K562 (cell line): ENCODE measurements around the gene FAM227A. TPM values are rescaled to one million over a fixed set of nuclear protein-coding genes. Genes with fewer than 3 reads are reported as not detected.

Source experiments
- ATAC-seq: fragments of 200-7000 bp; cut with Tn5 transposase; 3 replicates; pipeline ENCODE4 v1.9.1; 2020; ENCODE audit warnings: moderate library complexity
- BruUV-seq: library from RNA; stranded (reverse); fragments of 400-500 nt; replicated peaks from 2 replicates; lab custom pipeline; 2021; lab: Mats Ljungman, UMichigan
- CTCF ChIA-PET: fragments of 300-600 bp; formaldehyde crosslinking; extraction: SDS; loops from one replicate; lab custom pipeline; 2021; ENCODE audit warnings: low intra/inter-chr PET ratio; lab: Yijun Ruan, JAX
- POLR2A ChIA-PET: fragments of 300-600, 350-650 bp; sonication (Branson Sonifier 250); formaldehyde crosslinking; extraction: SDS; loops from one replicate; lab custom pipeline; 2021; ENCODE audit warnings: antibody characterized with exemption, inconsistent platforms; lab: Yijun Ruan, JAX
- DNase-seq, 4 experiments: peaks; one replicate each; pipeline versions ENCODE4 v3.0.0 to v3.0.0-alpha.2; 2011 to 2018; ENCODE audit warnings: low spot score in 3 of 4, mixed read lengths in 3 of 4; ENCODE audit errors: extremely low read depth in 1 of 4
- FAIRE-seq: peaks from 2 replicates; lab custom pipeline; 2011; peaks lifted over from hg19 to GRCh38; lab: Jason Lieb, UNC
- H2AFZ ChIP-seq: 2 replicates; pipeline ENCODE4 v1.6.0; 2011; ENCODE audit warnings: low read depth, low read length, control low read depth, inconsistent platforms
- H3K27ac ChIP-seq: fragments of 200-600 bp; 3 replicates; pipeline ENCODE4 v1.8.0; 2011; ENCODE audit warnings: low read depth, mild to moderate bottlenecking, control low read depth, inconsistent platforms, low read length, moderate library complexity, mixed read lengths; ENCODE audit errors: extremely low read depth
- H3K27me3 ChIP-seq, 2 experiments: fragments of 300-600 bp in 1 of 2; 2 replicates in 1 of 2; 3 replicates in 1 of 2; pipeline versions ENCODE4 v1.6.0 to v1.8.0; 2011; ENCODE audit warnings: inconsistent platforms in 2 of 2, low read length in 2 of 2, mild to moderate bottlenecking in 1 of 2, mixed read lengths in 1 of 2, moderate library complexity in 1 of 2; ENCODE audit not compliant: control insufficient read depth in 2 of 2, insufficient read depth in 2 of 2
- H3K36me3 ChIP-seq: fragments of 300-600 bp; 3 replicates; pipeline ENCODE4 v1.8.0; 2011; ENCODE audit warnings: mild to moderate bottlenecking, low read length, inconsistent platforms; ENCODE audit not compliant: control insufficient read depth, insufficient read depth
- H3K4me1 ChIP-seq, 2 experiments: fragments of 200-600 bp in 1 of 2; replicated peaks in 1 of 2; 2 replicates in 1 of 2; 3 replicates in 1 of 2; pipeline versions ENCODE4 v1.5.1 to v1.8.0; 2011; ENCODE audit warnings: inconsistent platforms in 2 of 2, low read length in 2 of 2, mild to moderate bottlenecking in 1 of 2, mixed read lengths in 1 of 2, moderate library complexity in 1 of 2; ENCODE audit not compliant: control insufficient read depth in 2 of 2, insufficient read depth in 2 of 2
- H3K4me2 ChIP-seq: 2 replicates; pipeline ENCODE4 v1.6.1; 2011; ENCODE audit warnings: low read length, control low read depth, inconsistent platforms, mixed read lengths; ENCODE audit not compliant: insufficient read depth
- H3K4me3 ChIP-seq: fragments of 200-600 bp; sonication (generic), shearing (Covaris generic); 2 replicates; pipeline ENCODE4 v1.5.1; 2016; ENCODE audit warnings: control low read depth, inconsistent platforms
- H3K79me2 ChIP-seq: fragments of 200-600 bp; 3 replicates; pipeline ENCODE4 v1.8.0; 2011; ENCODE audit warnings: low read length, inconsistent platforms; ENCODE audit not compliant: control insufficient read depth, insufficient read depth
- H3K9ac ChIP-seq, 2 experiments: 2 replicates each; pipeline versions ENCODE4 v1.6.0 to v1.6.1; 2011; ENCODE audit warnings: low read depth in 2 of 2, low read length in 2 of 2, control low read depth in 1 of 2, inconsistent platforms in 1 of 2, mild to moderate bottlenecking in 1 of 2, mixed read lengths in 1 of 2; ENCODE audit not compliant: insufficient read depth in 1 of 2
- H3K9me1 ChIP-seq: one replicate; pipeline ENCODE4 v1.6.0; 2011; ENCODE audit warnings: inconsistent platforms, mild to moderate bottlenecking, low read length, moderate library complexity; ENCODE audit not compliant: control insufficient read depth, insufficient read depth
- H3K9me3 ChIP-seq: replicated peaks from 2 replicates; pipeline ENCODE4 v1.5.1; 2011; ENCODE audit warnings: low read depth, low read length, inconsistent platforms; ENCODE audit not compliant: control insufficient read depth, insufficient read depth
- H4K20me1 ChIP-seq: replicated peaks from 2 replicates; pipeline ENCODE4 v1.6.1; 2011; ENCODE audit warnings: low read length, inconsistent platforms, mixed read lengths; ENCODE audit not compliant: control insufficient read depth, insufficient read depth
- BACH1 ChIP-seq: fragments of 200-800 bp; sonication (Bioruptor generic); IDR thresholded peaks from 2 replicates; pipeline ENCODE4 v1.6.1; 2016; ENCODE audit warnings: missing genetic modification characterization, missing compliant biosample characterization
- CEBPG ChIP-seq, 3 experiments: fragments of 200-800 bp in 1 of 3; sonication (Bioruptor generic) in 1 of 3; sonication (generic) in 1 of 3; formaldehyde crosslinking in 1 of 3; IDR thresholded peaks in 2 of 3; conservative IDR thresholded peaks in 1 of 3; 2 replicates each; pipeline versions ENCODE4 v1.6.1 to v1.8.0; 2016 to 2022; ENCODE audit warnings: missing compliant biosample characterization in 2 of 3, missing genetic modification characterization in 2 of 3, mild to moderate bottlenecking in 1 of 3, missing genetic modification reagents in 1 of 3
- CREBBP ChIP-seq: IDR thresholded peaks from one replicate; pipeline ENCODE4 v1.6.1; 2012; ENCODE audit warnings: low read depth, mild to moderate bottlenecking, control low read depth, inconsistent platforms, low read length
- DMBX1 ChIP-seq: fragments of 250-450 bp; sonication (Bioruptor Pico); IDR thresholded peaks from 2 replicates; pipeline ENCODE4 v1.8.0; 2022; ENCODE audit warnings: inconsistent platforms, mild to moderate bottlenecking, moderate library complexity, borderline replicate concordance
- FOXJ2 ChIP-seq: fragments of 200-800 bp; sonication (Bioruptor generic); IDR thresholded peaks from 2 replicates; pipeline ENCODE4 v1.6.1; 2016; ENCODE audit warnings: missing genetic modification characterization, missing compliant biosample characterization
- GTF2A2 ChIP-seq: IDR thresholded peaks from 2 replicates; pipeline ENCODE4 v1.6.1; 2016; ENCODE audit warnings: mild to moderate bottlenecking, missing genetic modification characterization, missing compliant biosample characterization
- MAFG ChIP-seq: fragments of 450-650 bp; conservative IDR thresholded peaks from 2 replicates; pipeline ENCODE4 v1.6.1; 2016; ENCODE audit warnings: missing genetic modification characterization, missing compliant biosample characterization
- MLLT1 ChIP-seq, 2 experiments: fragments of 450-650 bp; IDR thresholded peaks; 2 replicates each; pipeline ENCODE4 v1.6.1; 2016
- NR4A1 ChIP-seq, 2 experiments: fragments of 250-450 bp in 1 of 2; fragments of 450-650 bp in 1 of 2; sonication (Bioruptor Pico) in 1 of 2; IDR thresholded peaks; 2 replicates each; pipeline versions ENCODE4 v1.4.0 to v1.6.1; 2016 to 2020; ENCODE audit warnings: mild to moderate bottlenecking in 2 of 2, missing compliant biosample characterization in 1 of 2, missing genetic modification characterization in 1 of 2, moderate library complexity in 1 of 2
- SMARCA4 ChIP-seq: fragments of 450-650 bp; IDR thresholded peaks from 2 replicates; pipeline ENCODE4 v1.6.1; 2016
- ZFX ChIP-seq: sonication (generic); formaldehyde crosslinking; IDR thresholded peaks from 2 replicates; pipeline ENCODE4 v1.8.0; 2022; ENCODE audit warnings: mild to moderate bottlenecking, missing genetic modification reagents, moderate library complexity
- ZNF740 ChIP-seq, 3 experiments: fragments of 200-800 bp in 1 of 3; sonication (Bioruptor generic) in 1 of 3; sonication (generic) in 1 of 3; formaldehyde crosslinking in 1 of 3; IDR thresholded peaks; 2 replicates each; pipeline versions ENCODE4 v1.6.1 to v1.8.0; 2016 to 2022; ENCODE audit warnings: mild to moderate bottlenecking in 2 of 3, missing compliant biosample characterization in 2 of 3, missing genetic modification characterization in 2 of 3, missing genetic modification reagents in 1 of 3
- WGBS: fragments of 100-300 bp; shearing (Covaris generic); methylation state at CpG from one replicate; pipeline ENCODE4 v1.1.6; 2016; ENCODE audit warnings: low coverage, mixed read lengths; ENCODE audit not compliant: insufficient coverage; ENCODE audit errors: missing lambda C conversion rate; 5-methylcytosine and 5-hydroxymethylcytosine counted together
- in situ Hi-C: fragments of 300-500 bp; cut with MboI; formaldehyde crosslinking; loops from 4 replicates; pipeline ENCODE4 v1.15.0; 2018; ENCODE audit warnings: inconsistent platforms, mixed read lengths
- intact Hi-C: fragments of 100-400 bp; cut with micrococcal nuclease; formaldehyde crosslinking; loops from 2 replicates; pipeline ENCODE4 v1.14.2; 2022
- polyA plus RNA-seq, 8 experiments: library from polyadenylated mRNA; depleted of rRNA in 4 of 8; stranded (reverse) in 5 of 8; unstranded in 3 of 8; fragments of >200 nt; fragmentation: Nextera tagmentation in 2 of 8; fragmentation: Illumina TruSeq in 1 of 8; extraction: Ambion mirVana in 2 of 8; extraction: Trizol in 1 of 8; gene quantifications; 2 replicates each; pipeline versions ENCODE4 v1.2.1 to v1.2.3, GENCODE V29; 2011 to 2014; ENCODE audit warnings: inconsistent platforms in 1 of 8, missing spikeins in 1 of 8
- total RNA-seq, 7 experiments: library from RNA; depleted of rRNA in 6 of 7; stranded (reverse); fragments of >200 nt in 6 of 7; fragmentation: Illumina TruSeq in 2 of 7; extraction: Trizol in 2 of 7; gene quantifications; 2 replicates each; pipeline versions ENCODE4 v1.2.1 to v1.2.3, GENCODE V29; 2011 to 2021; ENCODE audit warnings: low replicate concordance in 1 of 7

FAM227A gene
- total and polyA plus RNA-seq, 9 of the 15 experiments (the other 6 are each of a cell fraction or from before 2014, with no cell fraction given): 0.10 to 2.2 (median 0.83) TPM

- Histone ChIP-seq H3K79me2 (peaks cover 55% of the 10 kb centered on the region), H3K4me2 (peak overlapping the region; percentile 69), H3K9me3 (no peaks in the 10 kb centered on the region), H4K20me1 (peaks cover 18% of the 10 kb centered on the region), H3K4me1 (peaks cover 32 to 33% of the 10 kb centered on the region in 2 experiments; a peak in 4 of 5 replicates), H3K27ac (peak overlapping the region; percentile 91), H3K36me3 (peaks cover 17% of the 10 kb centered on the region; the same call in 2 of the 3 replicates), H3K9me1 (no peaks in the 10 kb centered on the region), H3K27me3 (no peaks in the 10 kb centered on the region), H3K9ac (peak overlapping the region; percentile 41 to 68; a peak in 3 of 4 replicates), H2AFZ (peak overlapping the region; percentile 64), H3K4me3 (peak overlapping the region; percentile 3; the same call in 1 of the 2 replicates)
- ChIA-PET POLR2A (interaction anchor here (0.5 to 1.1 kb wide), 3 partner anchors 23 to 31 kb away, joined by 3 to 6 read pairs (median 4); partner anchors contain the start of gene TOMM22), CTCF (no interaction called here)
- ATAC-seq (no peak), FAIRE-seq (no peak), DNase-seq (peak in 1 of 4 experiments; percentile 34)
- intact Hi-C loops: no loop called here
- in situ Hi-C loops: no loop called here
- 0% methylated on average over 8 of the region's 10 CpGs for WGBS
- BruUV-seq: TSS peak; percentile 38
- TF ChIP-seq ZFX (CRISPR knock-in tag) (peak; percentile 45; the same call in 1 of the 2 replicates), BACH1 (peak; percentile 49; the same call in 1 of the 2 replicates), SMARCA4 (peak; percentile 37; the same call in 1 of the 2 replicates), ZNF740 (CRISPR knock-in tag; IDR thresholded peaks at IDR 0.05) (no peak), ZNF740 (tag; IDR thresholded peaks at IDR 0.05) (0 out of 4 replicates have a peak, but pooled peaks of 1 of the 2 experiments have one; percentile 44), DMBX1 (CRISPR knock-in tag) (no peak), FOXJ2 (tag) (no peak), CEBPG (CRISPR knock-in tag; IDR thresholded peaks at IDR 0.05) (0 out of 2 replicates have a peak, but pooled peaks have one; percentile 33), CEBPG (tag; conservative IDR thresholded peaks at IDR 0.05 in 1 of 2, IDR thresholded peaks at IDR 0.05 in 1 of 2) (no peak), NR4A1 (CRISPR knock-in tag; IDR thresholded peaks at IDR 0.05) (no peak), NR4A1 (tag; IDR thresholded peaks at IDR 0.05) (peak; percentile 71; the same call in 1 of the 2 replicates), CREBBP (no peak), GTF2A2 (0 out of 2 replicates have a peak, but pooled peaks have one; percentile 28), MAFG (tag) (0 out of 2 replicates have a peak, but pooled peaks have one; percentile 38), MLLT1 (IDR thresholded peaks at IDR 0.05) (peak in 1 of 2 experiments; percentile 39; a peak in 1 of 4 replicates)
These were observed 48.6 kb upstream of the FAM227A start for GRCh38 chr22:38704654-38705234.
